Stimulated activated CD8-positive, alpha-beta memory T cell treated with anti-CD3 and anti-CD28 coated beads, Interleukin-12 subunit alpha, Interleukin-12 subunit beta, amount 100 ng/mL, for 4 hours (primary cell): Measurements from ENCODE around the gene CD2.

Experiments used
- DNase-seq: peaks from one replicate; pipeline ENCODE4 v3.0.0-alpha.2; 2020; ENCODE audit warnings: low read depth

CD2 gene

DNA sequence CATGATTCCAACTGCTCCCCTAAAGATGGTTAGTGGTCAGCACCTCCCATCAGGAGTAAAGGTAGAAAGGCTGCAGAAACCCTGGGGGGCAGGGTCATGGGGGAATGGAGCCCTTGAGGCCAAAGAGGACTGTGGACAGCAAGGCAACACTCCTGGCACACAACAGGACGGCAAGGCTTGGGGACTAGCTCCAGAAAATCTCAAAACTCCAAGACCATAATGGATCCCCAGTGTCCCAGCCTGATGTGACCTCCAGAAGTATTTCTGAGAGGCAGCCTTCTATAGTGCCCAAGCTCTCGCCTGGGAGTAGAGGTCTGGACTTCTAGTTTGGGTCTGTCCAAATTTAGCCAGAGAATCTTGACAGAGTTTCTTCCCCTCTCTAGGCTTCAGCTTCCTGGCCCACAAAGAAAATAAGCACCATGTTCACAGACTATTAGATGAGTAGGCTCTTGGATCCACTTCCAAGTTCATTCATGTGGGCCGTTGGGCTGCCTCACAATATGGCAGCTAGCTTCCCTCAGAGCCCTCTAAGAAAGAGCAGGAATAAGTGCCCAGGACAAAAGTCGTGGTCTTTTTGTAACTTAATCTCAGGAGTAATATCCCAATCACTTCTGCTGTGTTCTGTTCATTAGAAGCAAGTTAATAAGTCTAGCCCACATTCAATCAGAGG, 6.9 kb downstream of the CD2 start:
- no peak for DNase-seq

DNA sequence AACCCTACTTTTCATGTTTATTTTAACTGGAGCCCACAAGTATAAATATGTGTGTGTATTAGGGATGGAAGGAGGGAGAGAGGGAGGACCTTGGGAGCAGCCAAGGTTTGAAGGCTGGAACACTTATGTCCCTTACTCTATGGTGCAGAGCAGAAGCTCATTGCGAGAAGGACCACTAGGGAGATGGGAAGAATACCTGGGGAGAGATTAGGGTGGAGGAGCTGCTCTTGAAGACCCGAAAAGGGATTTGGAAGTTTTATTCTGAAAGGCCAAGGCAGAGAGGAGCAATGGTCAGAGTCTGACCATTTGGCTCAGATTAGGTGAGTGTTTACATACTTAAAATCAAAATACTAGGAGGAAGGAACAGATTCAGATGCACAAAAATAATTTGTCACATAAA, 8.1 kb downstream of the CD2 start:
- no peak for DNase-seq

DNA sequence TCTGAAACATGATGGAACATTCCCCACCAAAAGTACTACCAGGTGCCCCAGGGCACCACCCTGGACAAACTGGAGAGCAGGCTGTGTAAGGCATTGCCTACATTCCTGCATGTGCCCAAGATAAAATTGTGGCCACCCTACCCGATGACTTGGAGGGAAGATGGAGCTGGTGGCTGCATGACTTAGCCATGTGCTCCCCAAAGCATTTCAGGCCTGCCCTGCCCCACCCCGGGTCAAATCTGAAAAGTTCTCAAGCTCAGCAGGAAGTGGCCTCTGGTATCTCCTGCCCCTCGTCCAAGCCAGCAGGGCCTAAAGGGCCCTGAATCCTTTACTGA, 8.5 kb downstream of the CD2 start:
- no peak for DNase-seq

DNA sequence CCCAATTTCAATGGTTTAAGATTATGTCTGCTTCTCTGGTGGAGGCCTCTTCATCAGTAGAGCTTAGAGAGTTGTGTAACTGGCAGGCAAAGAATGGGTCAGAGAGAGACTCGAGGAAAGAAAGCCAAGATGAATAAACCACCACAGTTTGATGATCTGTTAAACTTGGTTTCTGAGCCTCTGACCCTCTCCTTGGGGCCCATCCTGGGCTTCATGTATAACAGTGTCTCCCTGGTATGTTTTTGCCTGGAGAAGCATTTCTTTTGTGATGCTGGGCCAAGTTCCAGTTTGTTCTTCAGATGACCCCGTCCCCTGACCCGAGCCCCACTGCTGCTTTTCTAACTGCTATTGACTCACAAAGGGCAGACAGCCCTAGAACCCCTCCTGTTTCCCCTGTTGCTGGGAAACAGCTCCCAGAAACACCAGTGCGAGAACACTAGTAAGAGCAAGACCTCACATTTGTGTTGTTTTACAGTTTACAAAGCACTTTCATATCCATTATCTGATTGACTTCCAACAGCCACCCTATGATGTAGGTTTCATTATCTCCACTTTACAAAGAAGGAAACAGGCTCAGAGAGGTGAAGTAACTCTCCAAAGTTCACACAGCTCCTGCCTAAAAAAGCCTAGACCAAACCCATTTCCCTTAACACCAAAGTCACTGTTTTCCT, 9.0 kb downstream of the CD2 start:
- DNase-seq = no peak

DNA sequence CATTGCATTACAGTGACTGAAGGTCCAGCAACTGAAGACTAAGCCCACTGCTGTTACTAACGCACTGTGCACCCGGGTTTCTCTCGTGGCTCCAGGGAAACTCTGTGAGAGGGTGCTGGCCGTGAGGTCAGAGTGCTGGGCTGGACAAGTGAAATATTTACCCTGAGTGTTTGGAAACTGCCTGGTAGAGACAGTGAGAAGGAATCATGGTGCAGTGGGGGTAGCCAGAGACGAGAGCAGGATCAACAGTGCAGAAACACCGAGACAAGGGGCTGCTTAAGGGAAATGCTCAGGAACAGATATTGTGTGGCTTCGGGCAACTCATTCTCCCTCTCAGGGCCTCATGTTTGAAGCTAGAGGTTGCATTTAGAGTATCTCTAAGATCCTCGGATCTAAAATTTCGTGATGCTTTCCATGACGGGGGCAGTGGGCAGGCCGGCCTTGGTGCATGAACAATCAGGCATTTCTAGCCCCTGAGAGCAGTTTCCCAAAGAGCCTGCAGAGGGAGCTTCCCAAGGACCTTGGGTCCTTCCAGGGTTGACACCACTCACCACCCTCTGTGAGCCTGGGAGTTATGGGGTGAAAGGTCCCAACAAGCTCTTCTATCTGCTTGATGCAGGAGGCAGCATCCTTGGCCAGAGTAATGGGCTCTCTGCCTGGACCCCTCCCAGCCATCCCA, 9.7 kb downstream of the CD2 start:
- no peak for DNase-seq

DNA sequence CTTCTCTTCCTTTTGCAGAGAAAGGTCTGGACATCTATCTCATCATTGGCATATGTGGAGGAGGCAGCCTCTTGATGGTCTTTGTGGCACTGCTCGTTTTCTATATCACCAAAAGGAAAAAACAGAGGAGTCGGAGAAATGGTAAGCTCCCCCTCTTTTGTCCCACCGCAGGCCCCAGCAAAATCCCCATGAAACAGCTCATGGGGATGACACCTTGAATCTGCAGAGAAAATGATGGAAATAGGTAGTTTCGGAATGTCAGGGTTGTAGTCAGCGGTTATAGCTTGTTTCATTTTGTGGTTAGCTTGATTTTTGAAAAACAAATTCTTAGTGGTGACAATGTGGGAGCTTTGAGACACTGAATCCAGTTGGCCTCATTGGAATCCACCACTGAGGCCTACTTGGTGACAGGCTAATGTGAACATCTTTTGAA, 10.3 kb downstream of the CD2 start:
- no peak for DNase-seq

DNA sequence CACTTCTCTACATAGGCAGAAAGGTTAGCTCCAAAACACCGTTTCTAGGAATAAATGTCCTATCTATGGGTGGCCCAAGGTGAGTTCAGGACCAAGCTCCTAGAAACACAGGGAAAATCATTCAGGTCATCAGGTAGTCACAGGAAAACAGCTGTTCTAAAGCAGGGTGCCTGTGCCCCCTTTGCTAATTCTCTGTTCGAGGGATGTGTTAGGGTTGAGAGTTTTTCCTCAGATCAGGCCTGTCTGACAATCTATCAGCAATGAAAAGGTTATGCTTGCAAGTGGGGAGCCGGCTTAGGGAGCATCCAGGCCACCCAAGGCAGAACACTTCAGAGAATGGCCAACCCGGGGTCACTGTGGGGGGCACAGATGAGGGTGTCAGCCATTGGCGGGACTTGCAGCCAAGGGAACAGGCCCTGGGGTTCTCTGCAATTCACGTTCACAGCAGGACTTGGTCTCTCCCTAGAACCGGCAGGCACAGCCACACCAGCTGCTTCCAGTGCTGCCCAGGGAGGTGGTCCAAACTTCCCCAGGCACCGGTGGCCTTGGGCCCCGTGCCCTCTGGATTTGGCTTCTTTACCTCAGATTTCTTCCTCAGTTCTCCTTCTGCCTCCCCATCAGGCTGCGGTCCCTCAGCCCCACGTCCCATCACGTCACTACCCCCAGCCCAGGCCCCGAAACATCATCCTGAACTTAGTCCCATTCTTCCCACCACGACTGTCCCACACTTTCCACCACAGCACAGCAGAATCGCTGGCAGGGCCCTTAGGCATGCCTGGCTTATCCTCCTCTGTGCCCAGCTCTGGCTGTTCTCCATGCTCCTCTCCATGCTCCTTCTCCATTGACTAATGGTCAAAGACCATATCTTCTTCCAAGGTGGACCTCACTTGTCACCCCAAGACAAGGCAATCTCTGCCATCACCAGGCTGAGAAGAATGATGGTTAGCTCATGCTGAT, 11.0 kb downstream of the CD2 start:
- DNase-seq = no peak

DNA sequence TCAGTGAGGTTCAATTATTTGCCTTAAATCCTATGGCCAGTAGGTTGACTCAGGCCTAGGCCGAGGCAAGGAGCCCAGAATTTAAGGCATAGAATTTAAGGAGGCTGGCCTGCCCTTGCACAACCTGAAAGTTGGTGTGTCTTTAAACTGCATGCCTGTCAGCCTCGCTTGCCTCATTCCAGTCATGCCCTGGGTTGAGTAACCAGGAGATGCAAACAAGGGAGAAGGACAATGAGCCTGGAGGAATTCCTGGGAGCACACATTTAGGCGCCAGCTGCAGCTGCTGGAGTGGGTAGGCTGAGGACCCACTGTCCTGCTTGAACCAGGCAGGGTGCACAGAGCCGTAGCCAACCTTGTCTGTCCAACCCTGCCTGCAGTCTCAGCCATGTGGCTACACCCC, 11.7 kb downstream of the CD2 start:
- no peak for DNase-seq

DNA sequence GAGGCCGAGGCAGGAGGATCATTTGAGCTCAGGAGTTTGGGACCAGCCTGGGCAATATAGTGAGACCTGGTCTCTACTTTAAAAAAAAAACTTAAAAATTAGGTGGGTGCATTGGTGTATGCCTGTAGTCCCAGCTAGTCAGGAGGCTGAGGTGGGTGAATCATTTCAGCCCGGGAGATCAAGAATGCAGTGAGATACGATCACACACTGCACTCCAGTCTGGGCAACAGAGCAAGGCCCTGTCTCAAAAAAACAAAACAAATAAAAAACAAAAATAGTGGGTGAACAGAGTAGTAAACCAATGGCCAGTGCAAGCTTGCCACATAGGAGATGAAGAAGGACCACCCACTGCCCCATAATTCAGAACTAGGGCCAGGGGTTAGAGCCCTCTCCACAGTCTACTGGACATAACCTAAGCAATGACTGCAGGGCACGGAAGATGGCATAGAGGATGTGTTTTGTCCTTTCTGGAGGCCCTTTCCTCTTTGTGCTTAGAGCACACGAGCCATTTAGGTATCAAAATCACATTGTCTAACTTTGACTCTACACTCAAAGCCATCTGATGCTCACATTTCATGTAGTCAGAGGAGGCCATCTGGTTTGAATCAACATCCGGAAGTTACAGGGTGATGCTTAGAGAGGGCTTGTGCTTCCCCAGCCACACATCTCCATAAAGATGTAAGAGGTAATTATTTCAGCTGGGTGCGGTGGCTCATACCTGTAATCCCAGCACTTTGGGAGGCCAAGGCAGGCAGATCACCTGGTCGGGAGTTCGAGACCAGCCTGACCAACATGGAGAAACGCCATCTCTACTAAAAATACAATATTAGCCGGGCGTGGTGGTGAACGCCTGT, 12.6 kb downstream of the CD2 start:
- DNase-seq = no peak

DNA sequence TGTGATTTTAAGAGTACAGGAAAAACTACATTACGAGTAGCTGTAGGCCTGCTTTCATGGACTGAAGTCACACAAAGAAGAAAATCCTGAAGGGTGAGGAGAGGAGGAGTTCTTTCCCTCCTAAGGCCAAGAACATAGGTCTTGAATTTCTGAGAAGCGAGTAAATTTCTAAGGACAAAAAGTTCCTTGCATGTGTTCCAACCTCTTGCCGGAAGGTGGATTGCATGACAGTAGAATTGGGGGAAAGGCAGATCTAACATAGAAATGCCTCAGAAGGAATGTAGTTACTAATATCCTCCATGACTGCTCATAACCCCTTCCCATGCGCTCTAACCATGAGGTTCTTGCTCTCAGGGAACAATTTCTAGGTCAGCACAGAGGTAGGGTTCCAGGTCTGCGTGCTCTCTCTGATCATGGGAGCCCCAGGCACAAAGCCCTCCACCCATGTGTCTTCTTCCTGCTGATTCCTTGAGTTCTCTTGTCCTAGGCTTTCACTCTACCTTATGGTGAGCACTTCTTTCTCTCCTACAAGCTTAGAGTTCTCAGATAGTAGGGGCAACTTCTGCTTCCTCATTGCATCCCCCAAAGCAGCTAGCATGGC, 13.7 kb downstream of the CD2 start:
- no peak for DNase-seq

DNA sequence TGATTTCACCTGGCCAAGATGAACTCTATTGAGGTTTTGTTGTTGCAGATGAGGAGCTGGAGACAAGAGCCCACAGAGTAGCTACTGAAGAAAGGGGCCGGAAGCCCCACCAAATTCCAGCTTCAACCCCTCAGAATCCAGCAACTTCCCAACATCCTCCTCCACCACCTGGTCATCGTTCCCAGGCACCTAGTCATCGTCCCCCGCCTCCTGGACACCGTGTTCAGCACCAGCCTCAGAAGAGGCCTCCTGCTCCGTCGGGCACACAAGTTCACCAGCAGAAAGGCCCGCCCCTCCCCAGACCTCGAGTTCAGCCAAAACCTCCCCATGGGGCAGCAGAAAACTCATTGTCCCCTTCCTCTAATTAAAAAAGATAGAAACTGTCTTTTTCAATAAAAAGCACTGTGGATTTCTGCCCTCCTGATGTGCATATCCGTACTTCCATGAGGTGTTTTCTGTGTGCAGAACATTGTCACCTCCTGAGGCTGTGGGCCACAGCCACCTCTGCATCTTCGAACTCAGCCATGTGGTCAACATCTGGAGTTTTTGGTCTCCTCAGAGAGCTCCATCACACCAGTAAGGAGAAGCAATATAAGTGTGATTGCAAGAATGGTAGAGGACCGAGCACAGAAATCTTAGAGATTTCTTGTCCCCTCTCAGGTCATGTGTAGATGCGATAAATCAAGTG, 14.3 kb downstream of the CD2 start:
- DNase-seq = no peak

DNA sequence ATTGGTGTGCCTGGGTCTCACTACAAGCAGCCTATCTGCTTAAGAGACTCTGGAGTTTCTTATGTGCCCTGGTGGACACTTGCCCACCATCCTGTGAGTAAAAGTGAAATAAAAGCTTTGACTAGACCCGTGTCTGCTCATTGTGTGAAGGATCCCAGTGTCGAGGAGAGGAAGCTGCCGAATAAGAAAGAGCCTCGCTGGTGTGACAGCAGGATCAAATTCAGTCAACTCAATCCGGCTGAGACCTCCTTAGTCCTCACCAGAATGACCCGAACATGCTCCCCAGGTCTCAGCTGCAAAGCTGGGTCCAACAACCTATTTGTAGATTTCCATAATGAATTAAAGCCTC, 14.8 kb downstream of the CD2 start:
- no peak for DNase-seq

DNA sequence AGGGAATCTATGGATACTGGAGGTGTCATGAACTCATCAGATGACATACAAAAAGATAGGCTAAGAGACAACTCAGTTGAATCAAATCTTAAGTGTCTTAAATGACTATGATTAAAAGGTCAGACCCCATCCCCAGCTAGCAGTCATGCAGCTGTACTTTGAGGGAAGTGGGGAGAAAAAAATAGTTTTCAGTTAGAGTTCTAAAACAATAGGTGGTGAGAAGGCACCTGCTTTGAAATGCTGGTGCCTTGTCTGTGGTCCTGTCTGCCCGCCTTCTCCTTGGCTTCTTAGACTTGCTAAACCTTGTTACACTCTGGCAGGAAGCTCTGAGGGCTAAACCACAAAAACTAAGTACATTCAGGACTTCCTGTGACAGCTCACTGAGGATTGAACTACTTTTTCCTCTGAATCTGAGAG, 15.3 kb downstream of the CD2 start:
- DNase-seq = no peak

DNA sequence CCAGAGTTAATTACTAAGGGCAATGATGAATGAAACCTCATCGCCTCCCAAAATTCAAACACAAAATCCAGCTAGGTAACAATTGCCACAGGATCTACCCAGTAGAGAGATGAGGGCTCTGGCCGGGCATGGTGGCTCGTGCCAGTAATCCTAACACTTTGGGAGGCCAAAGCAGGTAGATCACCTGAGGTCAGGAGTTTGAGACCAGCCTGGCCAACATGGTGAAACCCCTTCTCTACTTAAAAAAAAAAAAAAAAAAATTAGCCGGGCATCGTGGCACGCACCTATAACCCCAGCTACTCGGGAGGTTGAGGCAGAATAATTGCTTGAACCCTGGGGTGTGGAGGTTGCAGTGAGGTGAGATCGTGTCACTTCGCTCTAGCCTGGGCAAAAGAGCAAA, 15.8 kb downstream of the CD2 start:
- no peak for DNase-seq

DNA sequence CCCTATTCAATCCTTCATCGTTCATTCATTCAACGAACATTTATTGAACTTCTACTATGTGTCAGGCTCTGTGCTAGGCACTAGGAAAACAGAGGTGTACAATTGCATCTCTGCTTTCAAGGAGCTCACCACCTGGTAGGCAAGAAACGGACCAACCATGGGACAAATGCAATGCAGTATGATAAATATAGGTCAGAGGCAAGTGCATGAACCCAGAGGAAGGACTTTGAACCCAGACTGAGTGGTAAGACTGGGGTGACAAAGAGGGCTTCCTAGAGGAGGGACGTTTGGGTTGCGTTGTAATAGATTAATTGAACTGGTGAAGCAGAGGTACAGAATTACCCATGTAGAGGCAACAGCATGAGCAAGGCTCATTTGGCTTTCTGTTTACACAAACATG, 16.4 kb downstream of the CD2 start:
- DNase-seq = no peak

DNA sequence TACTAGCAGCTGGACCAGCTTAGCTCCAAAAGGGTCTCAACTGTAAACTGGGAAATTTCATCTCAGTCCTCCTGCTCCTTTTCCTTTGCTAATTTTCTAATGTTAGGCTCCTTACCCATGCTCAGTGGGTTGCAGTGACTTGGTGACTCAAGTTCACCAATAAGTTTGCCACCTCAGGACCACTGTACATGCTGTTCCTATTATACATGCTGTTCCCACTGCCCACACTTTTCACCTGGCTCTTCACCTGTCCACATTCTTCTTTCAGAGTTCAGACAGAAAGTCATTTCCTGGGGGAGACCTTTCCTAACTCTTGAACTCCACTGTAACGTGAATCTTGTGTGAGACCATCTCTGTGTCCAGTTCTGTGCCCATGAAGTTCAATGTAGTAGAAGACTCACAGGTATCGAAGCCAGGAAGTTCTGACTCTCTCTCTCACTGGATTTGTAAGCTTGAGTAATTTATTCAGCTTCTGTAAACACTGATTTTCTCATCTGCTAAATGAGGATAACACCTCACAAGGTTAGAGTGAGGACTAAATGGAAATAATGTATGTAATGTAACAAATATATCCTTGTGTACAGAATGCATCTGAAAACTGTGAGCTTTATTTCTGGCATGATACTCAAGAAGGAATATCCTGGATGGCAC, 17.9 kb downstream of the CD2 start:
- no peak for DNase-seq

DNA sequence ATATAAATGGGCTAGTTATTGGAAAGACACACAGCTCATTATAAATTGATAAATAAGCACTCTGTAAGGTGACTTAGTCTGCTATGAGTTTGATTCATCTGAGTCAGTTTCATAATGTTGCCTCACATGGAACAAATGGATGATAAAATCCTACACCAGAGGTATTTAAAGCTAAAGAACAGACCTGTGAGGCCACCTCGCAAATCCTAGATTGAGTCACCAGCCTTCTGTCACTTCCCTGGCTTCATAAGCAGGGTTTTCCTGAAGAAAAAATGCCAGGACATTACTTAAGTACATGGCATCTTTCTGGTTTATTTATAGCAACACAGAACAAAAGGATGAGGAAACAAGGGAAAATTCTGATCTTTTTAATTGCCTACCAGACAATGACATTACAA, 18.4 kb downstream of the CD2 start:
- DNase-seq = no peak

DNA sequence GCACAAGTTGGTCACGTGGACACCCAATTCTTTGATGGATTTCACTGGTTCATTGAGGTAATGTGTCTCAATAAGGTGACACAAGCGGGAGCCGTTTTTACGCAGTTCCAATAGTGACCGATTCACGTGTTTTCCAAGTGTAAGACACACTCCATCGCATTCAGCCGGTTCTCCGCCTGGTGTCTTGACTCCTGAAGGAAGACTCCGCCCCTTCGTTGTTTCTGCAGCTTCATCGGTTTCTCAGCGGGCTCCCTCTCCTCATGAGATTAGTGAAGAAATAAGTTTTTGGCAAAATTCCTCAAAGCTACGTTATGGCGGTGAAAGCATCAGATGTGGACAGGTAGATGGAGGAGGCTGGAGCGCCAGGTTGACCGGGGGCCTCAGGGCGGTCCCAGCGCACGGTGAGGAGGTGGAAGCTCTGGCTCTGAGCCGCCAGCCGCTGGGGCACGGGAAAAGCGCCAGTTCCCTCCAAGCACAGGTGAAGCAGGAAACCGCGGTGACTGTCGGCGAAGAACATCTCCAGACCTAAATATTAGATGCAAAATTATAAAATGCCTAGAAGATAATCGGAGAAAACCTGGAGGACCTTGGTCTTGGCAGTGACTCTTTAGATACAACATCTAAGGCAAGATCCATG, 21.0 kb downstream of the CD2 start:
- DNase-seq = no peak
